ENCODE measurements around the gene TMC6.

The TMC6 gene

DNA sequence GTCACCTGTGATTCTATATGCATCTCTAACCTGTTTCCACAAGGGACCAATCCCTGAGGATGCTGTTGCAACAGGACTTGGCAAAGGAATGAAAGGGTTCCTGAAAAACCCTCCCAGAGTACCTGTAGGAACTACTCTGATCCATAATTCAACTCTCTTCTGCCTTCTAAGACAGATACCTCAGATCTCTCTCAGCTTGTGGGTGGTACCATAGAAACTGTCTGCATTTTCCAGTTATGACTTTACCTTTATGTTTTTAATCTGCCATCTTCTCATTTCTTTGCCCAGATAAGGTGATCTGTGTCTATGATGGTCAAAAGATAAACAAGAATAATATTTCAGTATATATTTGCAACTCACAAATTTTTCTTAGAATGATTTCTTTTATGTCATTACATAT is 65.1 kb downstream of the TMC6 start:
- DNase-seq: no peak

DNA sequence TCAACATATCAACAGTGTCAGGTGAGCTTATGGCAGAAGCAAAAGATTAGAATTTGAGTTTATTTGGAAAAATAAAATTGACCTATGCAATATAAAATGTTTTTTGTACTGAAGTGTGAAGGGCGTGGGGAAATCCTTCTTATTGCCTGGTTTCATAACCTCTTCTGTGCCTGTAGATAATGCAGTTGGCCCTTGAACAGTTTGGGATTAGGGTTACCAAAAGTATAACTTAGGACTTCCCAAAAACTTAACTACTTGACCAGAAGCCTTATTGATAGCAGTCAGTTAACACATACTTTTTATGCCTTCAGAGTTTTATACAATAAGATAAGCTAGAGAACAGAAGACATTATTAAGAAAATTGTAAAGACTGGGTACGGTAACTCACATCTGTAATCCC is 66.0 kb downstream of the TMC6 start:
- DNase-seq: no peak
